ENCODE data around the gene EMP1. TPM values are rescaled to one million over a fixed set of nuclear protein-coding genes. Genes with fewer than 3 reads are reported as not detected.

The EMP1 gene
- total and polyA plus RNA-seq, 7 donors = 11.0 to 123 (median 49.8) TPM

GRCh38 chr12:13164921-13165616, 31.5 kb upstream of the EMP1 start:
- WGBS, 3 donors = 64 to 67% (median 66%) methylated on average over 5 of the region's 5 CpGs
- no peaks in the 10 kb centered on the region for H3K36me3 ChIP-seq (ENCODE audit: insufficient read depth in 1 of 2, low read depth in 1 of 2)

GRCh38 chr12:13165617-13166041, 30.9 kb upstream of the EMP1 start:
- intact Hi-C loops (cut with DNase I) = no loop called here
- no peaks in the 10 kb centered on the region for H3K4me1 ChIP-seq
- DNase-seq = peak; percentile 65 to 77
- no peak overlapping the region for H3K4me3 ChIP-seq
- no peaks in the 10 kb centered on the region for H3K27me3 ChIP-seq (ENCODE audit: insufficient read depth in 3 of 3, low read length in 2 of 3)
- H3K9me3 ChIP-seq = peaks cover 2% of the 10 kb centered on the region
- 13 to 20% (median 19%) methylated on average over 3 of the region's 3 CpGs for WGBS, 3 donors
- H3K36me3 ChIP-seq (ENCODE audit: insufficient read depth in 1 of 2, low read depth in 1 of 2) = no peaks in the 10 kb centered on the region
- peak in 3 of 4 donors; percentile 61 to 75 (median 66) for ATAC-seq
- H3K27ac ChIP-seq = no peak overlapping the region
- no peak for TF ChIP-seq CTCF (IDR thresholded peaks at IDR 0.05)

More at GRCh38 chr12:13164921-13165616, 31.5 kb upstream of the EMP1 start:
- Histone ChIP-seq H3K27ac (no peak overlapping the region), H3K4me3 (no peak overlapping the region), H3K27me3 (ENCODE audit: insufficient read depth in 3 of 3, low read length in 2 of 3) (no peaks in the 10 kb centered on the region), H3K4me1 (no peaks in the 10 kb centered on the region), H3K9me3 (peaks cover 2% of the 10 kb centered on the region)
- no peak for ATAC-seq
- TF ChIP-seq CTCF (IDR thresholded peaks at IDR 0.05) = no peak
- DNase-seq = no peak
- intact Hi-C loops (cut with DNase I) = no loop called here

GRCh38 chr12:13167226-13167625, 29.3 kb upstream of the EMP1 start:
- DNase-seq = no peak
- H3K36me3 ChIP-seq (ENCODE audit: insufficient read depth in 1 of 2, low read depth in 1 of 2) = no peaks in the 10 kb centered on the region
- no peaks in the 10 kb centered on the region for H3K27me3 ChIP-seq (ENCODE audit: insufficient read depth in 3 of 3, low read length in 2 of 3)
- no peak for ATAC-seq
- intact Hi-C loops (cut with DNase I) = no loop called here
- H3K27ac ChIP-seq = no peak overlapping the region
- TF ChIP-seq CTCF (IDR thresholded peaks at IDR 0.05) = no peak
- peaks cover 2% of the 10 kb centered on the region for H3K9me3 ChIP-seq
- 84 to 86% (median 86%) methylated on average over 3 of the region's 3 CpGs for WGBS, 3 donors
- H3K4me3 ChIP-seq = no peak overlapping the region
- no peaks in the 10 kb centered on the region for H3K4me1 ChIP-seq

GRCh38 chr12:13167906-13168305, 28.6 kb upstream of the EMP1 start:
- ATAC-seq = no peak
- H3K36me3 ChIP-seq (ENCODE audit: insufficient read depth in 1 of 2, low read depth in 1 of 2) = no peaks in the 10 kb centered on the region
- DNase-seq = no peak
- no peak overlapping the region for H3K4me3 ChIP-seq
- intact Hi-C loops (cut with DNase I) = no loop called here
- no peaks in the 10 kb centered on the region for H3K4me1 ChIP-seq
- no peak overlapping the region for H3K27ac ChIP-seq
- no peaks in the 10 kb centered on the region for H3K27me3 ChIP-seq (ENCODE audit: insufficient read depth in 3 of 3, low read length in 2 of 3)
- peaks cover 2% of the 10 kb centered on the region for H3K9me3 ChIP-seq
- 85 to 91% (median 85%) methylated on average over 4 of the region's 4 CpGs for WGBS, 3 donors
- TF ChIP-seq CTCF (IDR thresholded peaks at IDR 0.05) = no peak

- no peak for TF ChIP-seq CTCF (IDR thresholded peaks at IDR 0.05)
- Histone ChIP-seq H3K9me3 (peaks cover 2% of the 10 kb centered on the region), H3K27ac (no peak overlapping the region), H3K27me3 (ENCODE audit: insufficient read depth in 3 of 3, low read length in 2 of 3) (no peaks in the 10 kb centered on the region), H3K4me3 (no peak overlapping the region), H3K36me3 (ENCODE audit: insufficient read depth in 1 of 2, low read depth in 1 of 2) (no peaks in the 10 kb centered on the region), H3K4me1 (no peaks in the 10 kb centered on the region)
- DNase-seq = no peak
- intact Hi-C loops (cut with DNase I) = no loop called here
- 51 to 59% (median 52%) methylated on average over 1 of the region's 1 CpG for WGBS, 3 donors
- ATAC-seq = no peak
Measured at GRCh38 chr12:13169272-13169671, 27.3 kb upstream of the EMP1 start.

Measured in psoas muscle (tissue), 8 donors.